Regular cardiac myocyte (primary cell): Measurements from ENCODE around the gene KCNE1. TPM values are rescaled to one million over a fixed set of nuclear protein-coding genes. Genes with fewer than 3 reads are reported as not detected.

Experiments used
- total RNA-seq: library from RNA; depleted of rRNA; stranded (reverse); fragments of >200 nt; gene quantifications from 2 replicates; pipeline ENCODE4 v1.2.3, GENCODE V29; 2014

KCNE1 gene
- total RNA-seq = 0.19 and 0.56 TPM in 2 replicates

DNA sequence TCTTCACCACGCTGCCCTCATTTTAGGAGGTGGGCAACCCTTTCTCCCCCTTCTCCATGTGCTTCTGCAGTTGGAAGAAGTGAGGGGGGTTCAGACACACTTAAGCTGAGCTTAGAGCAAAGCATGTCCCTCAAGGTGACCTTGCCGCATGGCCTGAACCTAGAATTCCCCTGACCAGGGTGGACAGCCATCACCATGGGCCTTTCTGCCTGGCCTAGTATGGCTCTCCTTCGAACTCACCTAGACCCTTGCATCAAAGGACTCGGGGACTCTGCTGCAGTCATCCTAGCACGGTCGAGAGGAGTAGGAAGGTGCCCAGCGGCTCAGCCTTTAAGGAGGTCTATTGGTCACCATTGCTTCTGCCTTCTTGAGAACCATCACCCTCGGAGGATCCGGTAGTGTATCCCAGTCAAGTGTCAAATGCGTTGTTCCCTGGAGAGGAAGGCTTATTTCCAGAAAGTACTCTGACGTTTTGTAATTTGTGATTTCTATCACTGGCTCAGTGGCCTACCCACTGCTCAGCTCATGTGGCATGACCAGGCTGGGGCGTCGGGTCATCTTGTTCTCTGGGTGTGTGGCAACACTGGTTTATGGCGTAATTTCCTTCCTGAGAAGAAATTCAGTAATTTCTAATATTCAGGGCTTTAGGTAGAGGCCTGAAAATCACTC, at the start of gene KCNE1:
Gene KCNE1, minus strand, starts transcription at position 424 of the 669 bp plus-strand sequence. CDS start 62,576 bp downstream, outside the sequence.

DNA sequence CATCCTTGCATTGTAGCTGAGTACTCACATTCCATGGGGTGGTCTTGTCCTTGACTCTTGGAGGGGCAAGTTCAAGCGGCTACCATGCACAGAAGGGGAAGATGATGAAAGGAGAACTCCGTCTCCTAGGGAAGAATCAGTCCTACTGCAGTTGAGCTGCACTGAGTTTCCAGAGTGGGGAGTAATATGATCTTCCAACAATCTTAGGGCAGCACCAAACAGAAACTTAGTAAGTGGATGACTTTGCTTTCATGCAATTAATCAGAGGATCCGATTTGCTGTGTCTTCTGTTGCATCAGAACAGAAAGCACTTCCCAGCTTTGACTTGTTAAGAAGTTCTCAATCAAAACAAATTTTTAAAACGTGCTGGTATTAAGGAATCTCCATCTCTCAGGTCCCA, 88.2 kb downstream of the KCNE1 start, which contains the start of gene SMIM34:
Gene SMIM34, minus strand, starts transcription at position 147 of the 400 bp plus-strand sequence. Its CDS starts 112 bp downstream, at position 35.

Other genes with a start within 250 kb of the KCNE1 start
- gene KCNE2, start 148.2 kb downstream of the KCNE1 start, total RNA-seq = not detected in 2 replicates
- gene SMIM11, start 136.7 kb downstream of the KCNE1 start, total RNA-seq = 2.7 and 5.6 TPM in 2 replicates
- not detected in 2 replicates for gene SMIM34, start 88.3 kb downstream of the KCNE1 start, total RNA-seq
- gene RCAN1, start 102.9 kb upstream of the KCNE1 start, total RNA-seq = 174 and 809 TPM in 2 replicates
- gene CLIC6, start 156.8 kb upstream of the KCNE1 start, total RNA-seq = under 0.01 TPM in 1 of 2 replicates, not detected in the other